Measurements from ENCODE around the gene COL25A1.

COL25A1 gene

GRCh38 chr4:108901291-108901690, 401.2 kb downstream of the COL25A1 start:
- TF ChIP-seq MAX (IDR thresholded peaks at IDR 0.05; ENCODE audit: low read depth, low read length) (no peak), POLR2A (IDR thresholded peaks at IDR 0.05; ENCODE audit: extremely low read depth, insufficient read length) (no peak), CTCF (IDR thresholded peaks at IDR 0.05; ENCODE audit: low read depth, low read length) (no peak), MYC (IDR thresholded peaks at IDR 0.05; ENCODE audit: low read depth, low read length) (no peak)
- H3K4me3 ChIP-seq (ENCODE audit: low read depth, low read length): no peak overlapping the region
- no peak for DNase-seq (ENCODE audit: low read depth)

- TF ChIP-seq CTCF (IDR thresholded peaks at IDR 0.05; ENCODE audit: low read depth, low read length) (no peak), MAX (IDR thresholded peaks at IDR 0.05; ENCODE audit: low read depth, low read length) (no peak), MYC (IDR thresholded peaks at IDR 0.05; ENCODE audit: low read depth, low read length) (no peak), POLR2A (IDR thresholded peaks at IDR 0.05; ENCODE audit: extremely low read depth, insufficient read length) (no peak)
These were observed 402.4 kb downstream of the COL25A1 start for GRCh38 chr4:108900018-108900580.

GRCh38 chr4:108893468-108893867, 409.0 kb downstream of the COL25A1 start:
- H3K4me3 ChIP-seq (ENCODE audit: low read depth, low read length): no peak overlapping the region
- TF ChIP-seq MAX (IDR thresholded peaks at IDR 0.05; ENCODE audit: low read depth, low read length): no peak
- TF ChIP-seq CTCF (IDR thresholded peaks at IDR 0.05; ENCODE audit: low read depth, low read length): no peak
- TF ChIP-seq POLR2A (IDR thresholded peaks at IDR 0.05; ENCODE audit: extremely low read depth, insufficient read length): no peak
- no peak for TF ChIP-seq MYC (IDR thresholded peaks at IDR 0.05; ENCODE audit: low read depth, low read length)
- no peak for DNase-seq (ENCODE audit: low read depth)

More at GRCh38 chr4:108900018-108900580, 402.4 kb downstream of the COL25A1 start:
- H3K4me3 ChIP-seq (ENCODE audit: low read depth, low read length): no peak overlapping the region
- no peak for DNase-seq (ENCODE audit: low read depth)

- DNase-seq (ENCODE audit: low read depth): no peak
- H3K4me3 ChIP-seq (ENCODE audit: low read depth, low read length): no peak overlapping the region
- TF ChIP-seq MYC (IDR thresholded peaks at IDR 0.05; ENCODE audit: low read depth, low read length): no peak
- no peak for TF ChIP-seq POLR2A (IDR thresholded peaks at IDR 0.05; ENCODE audit: extremely low read depth, insufficient read length)
These were observed 410.4 kb downstream of the COL25A1 start for GRCh38 chr4:108891896-108892590.

- no peak for DNase-seq (ENCODE audit: low read depth)
- no peak overlapping the region for H3K4me3 ChIP-seq (ENCODE audit: low read depth, low read length)
- TF ChIP-seq MYC (IDR thresholded peaks at IDR 0.05; ENCODE audit: low read depth, low read length) (no peak), MAX (IDR thresholded peaks at IDR 0.05; ENCODE audit: low read depth, low read length) (no peak), CTCF (IDR thresholded peaks at IDR 0.05; ENCODE audit: low read depth, low read length) (no peak), POLR2A (IDR thresholded peaks at IDR 0.05; ENCODE audit: extremely low read depth, insufficient read length) (no peak)
These were observed 412.0 kb downstream of the COL25A1 start for GRCh38 chr4:108890484-108890881.

- no peak for TF ChIP-seq MYC (IDR thresholded peaks at IDR 0.05; ENCODE audit: low read depth, low read length)
- no peak for TF ChIP-seq MAX (IDR thresholded peaks at IDR 0.05; ENCODE audit: low read depth, low read length)
- TF ChIP-seq POLR2A (IDR thresholded peaks at IDR 0.05; ENCODE audit: extremely low read depth, insufficient read length): no peak
- TF ChIP-seq CTCF (IDR thresholded peaks at IDR 0.05; ENCODE audit: low read depth, low read length): no peak
- no peak overlapping the region for H3K4me3 ChIP-seq (ENCODE audit: low read depth, low read length)
- no peak for DNase-seq (ENCODE audit: low read depth)
These were observed 412.6 kb downstream of the COL25A1 start for GRCh38 chr4:108889696-108890483.

Measured in NB4 (cell line).